Peyer's patch (tissue), 4 donors: Measurements from ENCODE around the gene ACSM4. TPM values are rescaled to one million over a fixed set of nuclear protein-coding genes. Genes with fewer than 3 reads are reported as not detected.

Experiments used
- DNase-seq, 3 donors: peaks; one replicate each; pipeline ENCODE4 v3.0.0-alpha.2; 2017 to 2019
- H3K27ac ChIP-seq, 4 donors: fragments of 200-600 bp; sonication (generic); one replicate each; pipeline ENCODE4 v1.5.1; 2016 to 2019
- H3K27me3 ChIP-seq, 2 donors: fragments of 200-600 bp; sonication (generic); one replicate each; pipeline ENCODE4 v1.5.1; 2019
- H3K36me3 ChIP-seq, 3 donors: fragments of 200-600 bp; sonication (generic); one replicate each; pipeline ENCODE4 v1.5.1; 2016 to 2019
- H3K4me1 ChIP-seq, 4 donors: fragments of 200-600 bp; sonication (generic); one replicate each; pipeline ENCODE4 v1.5.1; 2016 to 2019
- H3K4me3 ChIP-seq, 4 donors: fragments of 200-600 bp; sonication (generic); 1 replicate in 3 of 4; 2 replicates in 1 of 4; pipeline ENCODE4 v1.5.1; 2016 to 2019; ENCODE audit warnings: mild to moderate bottlenecking in 1 of 4
- H3K9me3 ChIP-seq, 4 donors: fragments of 200-600 bp; sonication (generic); one replicate each; pipeline ENCODE4 v1.5.1; 2016 to 2019; ENCODE audit warnings: mild to moderate bottlenecking in 1 of 4
- CTCF ChIP-seq, 6 experiments: fragments of 450-650 bp in 4 of 6; fragments of 200-600 bp in 2 of 6; sonication (generic) in 1 of 6; IDR thresholded peaks; one replicate each; pipeline ENCODE4 v1.5.1; 2017 to 2019; ENCODE audit warnings: antibody characterized with exemption in 6 of 6, mild to moderate bottlenecking in 3 of 6, moderate library complexity in 1 of 6
- POLR2A ChIP-seq, 2 donors: fragments of 450-650 bp; IDR thresholded peaks; one replicate each; pipeline ENCODE4 v1.5.1; 2017; ENCODE audit warnings: antibody characterized with exemption in 2 of 2, mild to moderate bottlenecking in 2 of 2, moderate library complexity in 2 of 2
- total RNA-seq, 4 donors: library from RNA; depleted of rRNA; stranded (reverse); fragments of >200 nt; gene quantifications; one replicate each; pipeline ENCODE4 v1.1.0, GENCODE V29; 2016

Gene ACSM4
- total RNA-seq, 4 donors from 2014 or later: not detected

DNA sequence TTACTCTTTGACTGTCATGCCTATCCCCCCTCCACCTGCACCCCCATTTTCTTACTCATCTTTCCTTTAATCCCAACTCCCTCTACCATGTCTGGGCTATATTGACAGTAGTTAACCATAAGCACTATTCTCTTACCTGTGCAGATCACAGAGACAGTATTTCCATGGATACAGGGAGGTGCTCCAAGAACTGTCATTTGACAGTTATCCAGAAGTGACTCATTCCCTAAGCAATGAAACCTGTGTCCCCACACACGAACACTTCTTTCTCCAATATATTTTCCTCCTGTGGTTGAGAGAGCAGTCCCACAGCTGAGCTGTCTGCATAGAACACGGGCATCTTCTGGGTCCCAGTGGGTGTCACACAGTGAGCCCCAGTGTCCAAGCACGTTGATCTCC lies 71.3 kb downstream of the ACSM4 start:
- H3K9me3 ChIP-seq: no peaks in the 10 kb centered on the region
- TF ChIP-seq POLR2A (IDR thresholded peaks at IDR 0.05): no peak
- no peak for TF ChIP-seq CTCF (IDR thresholded peaks at IDR 0.05)
- no peak overlapping the region for H3K27ac ChIP-seq

DNA sequence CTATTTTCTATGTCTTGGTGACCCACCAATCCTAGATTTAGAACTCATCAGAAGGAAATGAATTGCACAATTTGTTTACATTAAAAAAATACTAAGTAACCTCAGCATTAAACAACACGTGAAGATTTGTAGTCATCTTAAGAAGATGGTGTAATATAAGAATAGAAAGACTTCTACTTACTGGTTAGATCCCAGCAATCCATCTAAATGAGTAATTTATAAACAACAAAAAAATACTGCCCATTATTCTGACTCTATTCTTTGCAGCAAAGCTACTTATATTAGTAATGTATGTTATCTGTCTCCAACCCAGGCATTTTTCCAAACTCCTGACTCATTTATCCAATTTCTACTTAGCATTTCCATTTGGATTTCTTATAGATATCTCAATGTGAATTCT lies 72.3 kb downstream of the ACSM4 start:
- no peak for DNase-seq
- Histone ChIP-seq H3K36me3 (no peaks in the 10 kb centered on the region), H3K4me1 (no peaks in the 10 kb centered on the region)

More for the DNA sequence above, 71.3 kb downstream of the ACSM4 start:
- no peaks in the 10 kb centered on the region for H3K27me3 ChIP-seq
- H3K4me3 ChIP-seq: no peak overlapping the region
- H3K36me3 ChIP-seq: no peaks in the 10 kb centered on the region
- no peak for DNase-seq
- H3K4me1 ChIP-seq: no peaks in the 10 kb centered on the region

More for the DNA sequence above, 72.3 kb downstream of the ACSM4 start:
- H3K9me3 ChIP-seq: no peaks in the 10 kb centered on the region
- no peak overlapping the region for H3K27ac ChIP-seq
- no peak for TF ChIP-seq CTCF (IDR thresholded peaks at IDR 0.05)
- TF ChIP-seq POLR2A (IDR thresholded peaks at IDR 0.05): no peak
- no peak overlapping the region for H3K4me3 ChIP-seq
- no peaks in the 10 kb centered on the region for H3K27me3 ChIP-seq

Other genes with a start within 250 kb of the ACSM4 start
- gene C1S, start 243.4 kb upstream of the ACSM4 start, total RNA-seq: 100 to 1,000 TPM in 2 of 4 donors, 10 to 100 TPM in 2; 55.9 to 187 (median 108) TPM
- 100 to 1,000 TPM in 3 of 4 donors, 10 to 100 TPM in 1; 27.5 to 151 (median 125) TPM for gene C1R, start 211.6 kb upstream of the ACSM4 start, total RNA-seq
- 10 to 100 TPM; 44.6 to 87.7 (median 51.5) TPM for gene C1RL, start 194.9 kb upstream of the ACSM4 start, total RNA-seq
- gene RBP5, start 175.2 kb upstream of the ACSM4 start, total RNA-seq: 10 to 100 TPM in 1 of 4 donors, 1 to 10 TPM in 2, not detected in 1; 3.7 to 64.4 (median 4.3) TPM
- gene CLSTN3, start 173.7 kb upstream of the ACSM4 start, total RNA-seq: 100 to 1,000 TPM in 1 of 4 donors, 10 to 100 TPM in 3; 35.0 to 120 (median 57.3) TPM
- 10 to 100 TPM; 26.1 to 47.0 (median 37.7) TPM for gene PEX5, start 114.4 kb upstream of the ACSM4 start, total RNA-seq
- 100 to 1,000 TPM in 1 of 4 donors, 10 to 100 TPM in 1, 1 to 10 TPM in 2; 3.8 to 194 (median 16.4) TPM for gene CD163L1, start 140.1 kb downstream of the ACSM4 start, total RNA-seq
- 10 to 100 TPM; 14.4 to 72.5 (median 46.7) TPM for gene CD163, start 199.7 kb downstream of the ACSM4 start, total RNA-seq